Right lobe of liver (tissue), 4 donors: Measurements from ENCODE around the gene AREL1.

ENCODE experiments used
- POLR2A ChIP-seq: fragments of 450-650 bp; IDR thresholded peaks from one replicate; pipeline ENCODE4 v1.6.1; 2017; ENCODE audit warnings: antibody characterized with exemption, mild to moderate bottlenecking
- TF ChIP-seq, protein P1 (sequence below), 4 donors: fragments of 200-600 bp in 3 of 4; fragments of 450-650 bp in 1 of 4; IDR thresholded peaks; one replicate each; pipeline versions ENCODE4 v1.5.1 to v1.8.0; 2016 to 2022; ENCODE audit warnings: antibody characterized with exemption in 4 of 4, mild to moderate bottlenecking in 2 of 4
- donor health status: DM: no; HTN: no; CAD: no.
- donor health status: DM: no; HTN: no; CAD: no.
- donor health status: DM: no; HTN: yes; CAD: no.

DNA sequence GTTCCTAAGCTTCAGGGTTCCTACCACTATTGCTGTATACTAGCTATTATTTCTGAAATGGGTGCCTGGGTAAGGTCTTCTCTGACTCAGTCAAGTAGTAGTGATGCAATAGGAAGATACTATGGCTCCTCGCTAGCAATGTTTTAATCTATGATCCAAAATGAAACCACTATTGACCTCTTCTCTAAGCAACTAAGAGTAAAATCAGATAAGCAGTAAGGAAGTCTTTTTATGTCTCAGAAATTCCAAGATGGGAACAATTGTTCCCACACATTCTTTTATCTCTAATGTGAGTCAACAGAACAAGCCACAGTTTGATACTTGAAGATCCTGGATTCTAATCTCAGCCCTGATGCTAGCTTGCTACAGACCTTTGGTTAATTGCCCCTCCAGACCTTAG, 45.1 kb downstream of the AREL1 start:
- TF ChIP-seq, protein P1, sequence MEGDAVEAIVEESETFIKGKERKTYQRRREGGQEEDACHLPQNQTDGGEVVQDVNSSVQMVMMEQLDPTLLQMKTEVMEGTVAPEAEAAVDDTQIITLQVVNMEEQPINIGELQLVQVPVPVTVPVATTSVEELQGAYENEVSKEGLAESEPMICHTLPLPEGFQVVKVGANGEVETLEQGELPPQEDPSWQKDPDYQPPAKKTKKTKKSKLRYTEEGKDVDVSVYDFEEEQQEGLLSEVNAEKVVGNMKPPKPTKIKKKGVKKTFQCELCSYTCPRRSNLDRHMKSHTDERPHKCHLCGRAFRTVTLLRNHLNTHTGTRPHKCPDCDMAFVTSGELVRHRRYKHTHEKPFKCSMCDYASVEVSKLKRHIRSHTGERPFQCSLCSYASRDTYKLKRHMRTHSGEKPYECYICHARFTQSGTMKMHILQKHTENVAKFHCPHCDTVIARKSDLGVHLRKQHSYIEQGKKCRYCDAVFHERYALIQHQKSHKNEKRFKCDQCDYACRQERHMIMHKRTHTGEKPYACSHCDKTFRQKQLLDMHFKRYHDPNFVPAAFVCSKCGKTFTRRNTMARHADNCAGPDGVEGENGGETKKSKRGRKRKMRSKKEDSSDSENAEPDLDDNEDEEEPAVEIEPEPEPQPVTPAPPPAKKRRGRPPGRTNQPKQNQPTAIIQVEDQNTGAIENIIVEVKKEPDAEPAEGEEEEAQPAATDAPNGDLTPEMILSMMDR (IDR thresholded peaks at IDR 0.05): no peak
- TF ChIP-seq POLR2A: no peak
